WERI-Rb-1 (cell line): ENCODE measurements around the gene FOXK2.

Experiments
- DNase-seq: peaks from one replicate; pipeline ENCODE4 v3.0.0-alpha.2; 2020
- H3K27ac ChIP-seq: fragments of 250-450 bp; sonication (Bioruptor Pico); 2 replicates; pipeline ENCODE4 v1.5.1; 2020; ENCODE audit warnings: mild to moderate bottlenecking, moderate library complexity
- H3K27me3 ChIP-seq: fragments of 250-450 bp; sonication (Bioruptor Pico); 2 replicates; pipeline ENCODE4 v1.5.1; 2021; ENCODE audit warnings: mild to moderate bottlenecking, low read depth, moderate library complexity; ENCODE audit not compliant: insufficient read depth, severe bottlenecking
- H3K36me3 ChIP-seq: fragments of 250-450 bp; sonication (Bioruptor Pico); 2 replicates; pipeline ENCODE4 v1.5.1; 2020; ENCODE audit warnings: mild to moderate bottlenecking, moderate library complexity
- H3K4me3 ChIP-seq: 2 replicates; pipeline ENCODE4 v1.5.1; 2011; ENCODE audit warnings: low read depth, mild to moderate bottlenecking, control low read depth, low read length
- H3K9me3 ChIP-seq: fragments of 250-450 bp; sonication (Bioruptor Pico); 2 replicates; pipeline ENCODE4 v1.5.1; 2021; ENCODE audit warnings: mild to moderate bottlenecking, moderate library complexity; ENCODE audit not compliant: severe bottlenecking
- TF ChIP-seq, protein P1 (sequence below): IDR thresholded peaks from 2 replicates; pipeline ENCODE4 v1.5.1; 2011; ENCODE audit warnings: low read depth, mild to moderate bottlenecking, control low read depth, inconsistent platforms, low read length

Gene FOXK2

DNA sequence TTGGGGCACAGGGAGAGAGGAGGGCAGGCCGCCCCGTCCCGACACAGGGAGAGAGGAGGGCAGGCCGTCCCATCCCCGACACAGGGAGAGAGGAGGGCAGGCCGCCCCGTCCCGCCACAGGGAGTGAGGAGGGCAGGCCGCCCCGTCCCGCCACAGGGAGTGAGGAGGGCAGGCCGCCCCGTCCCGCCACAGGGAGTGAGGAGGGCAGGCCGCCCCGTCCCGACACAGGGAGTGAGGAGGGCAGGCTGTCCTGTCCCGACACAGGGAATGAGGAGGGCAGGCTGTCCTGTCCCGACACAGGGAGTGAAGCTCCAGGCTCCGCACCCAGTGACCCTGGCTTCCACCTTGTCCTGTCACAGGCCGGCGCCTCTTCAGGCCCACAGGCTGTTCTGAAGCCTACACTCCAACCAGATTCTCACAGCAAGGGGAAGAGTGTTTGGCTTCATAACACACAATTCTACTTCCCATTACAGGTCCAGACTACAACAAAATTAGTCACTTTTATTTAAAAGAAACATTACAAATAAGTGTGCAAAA is 94.6 kb downstream of the FOXK2 start:
- H3K9me3 ChIP-seq: peaks cover 3% of the 10 kb centered on the region
- no peak overlapping the region for H3K4me3 ChIP-seq
- peaks cover 57% of the 10 kb centered on the region for H3K36me3 ChIP-seq
- DNase-seq: no peak
- TF ChIP-seq, protein P1, sequence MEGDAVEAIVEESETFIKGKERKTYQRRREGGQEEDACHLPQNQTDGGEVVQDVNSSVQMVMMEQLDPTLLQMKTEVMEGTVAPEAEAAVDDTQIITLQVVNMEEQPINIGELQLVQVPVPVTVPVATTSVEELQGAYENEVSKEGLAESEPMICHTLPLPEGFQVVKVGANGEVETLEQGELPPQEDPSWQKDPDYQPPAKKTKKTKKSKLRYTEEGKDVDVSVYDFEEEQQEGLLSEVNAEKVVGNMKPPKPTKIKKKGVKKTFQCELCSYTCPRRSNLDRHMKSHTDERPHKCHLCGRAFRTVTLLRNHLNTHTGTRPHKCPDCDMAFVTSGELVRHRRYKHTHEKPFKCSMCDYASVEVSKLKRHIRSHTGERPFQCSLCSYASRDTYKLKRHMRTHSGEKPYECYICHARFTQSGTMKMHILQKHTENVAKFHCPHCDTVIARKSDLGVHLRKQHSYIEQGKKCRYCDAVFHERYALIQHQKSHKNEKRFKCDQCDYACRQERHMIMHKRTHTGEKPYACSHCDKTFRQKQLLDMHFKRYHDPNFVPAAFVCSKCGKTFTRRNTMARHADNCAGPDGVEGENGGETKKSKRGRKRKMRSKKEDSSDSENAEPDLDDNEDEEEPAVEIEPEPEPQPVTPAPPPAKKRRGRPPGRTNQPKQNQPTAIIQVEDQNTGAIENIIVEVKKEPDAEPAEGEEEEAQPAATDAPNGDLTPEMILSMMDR: no peak
- no peaks in the 10 kb centered on the region for H3K27me3 ChIP-seq
- H3K27ac ChIP-seq: no peak overlapping the region

DNA sequence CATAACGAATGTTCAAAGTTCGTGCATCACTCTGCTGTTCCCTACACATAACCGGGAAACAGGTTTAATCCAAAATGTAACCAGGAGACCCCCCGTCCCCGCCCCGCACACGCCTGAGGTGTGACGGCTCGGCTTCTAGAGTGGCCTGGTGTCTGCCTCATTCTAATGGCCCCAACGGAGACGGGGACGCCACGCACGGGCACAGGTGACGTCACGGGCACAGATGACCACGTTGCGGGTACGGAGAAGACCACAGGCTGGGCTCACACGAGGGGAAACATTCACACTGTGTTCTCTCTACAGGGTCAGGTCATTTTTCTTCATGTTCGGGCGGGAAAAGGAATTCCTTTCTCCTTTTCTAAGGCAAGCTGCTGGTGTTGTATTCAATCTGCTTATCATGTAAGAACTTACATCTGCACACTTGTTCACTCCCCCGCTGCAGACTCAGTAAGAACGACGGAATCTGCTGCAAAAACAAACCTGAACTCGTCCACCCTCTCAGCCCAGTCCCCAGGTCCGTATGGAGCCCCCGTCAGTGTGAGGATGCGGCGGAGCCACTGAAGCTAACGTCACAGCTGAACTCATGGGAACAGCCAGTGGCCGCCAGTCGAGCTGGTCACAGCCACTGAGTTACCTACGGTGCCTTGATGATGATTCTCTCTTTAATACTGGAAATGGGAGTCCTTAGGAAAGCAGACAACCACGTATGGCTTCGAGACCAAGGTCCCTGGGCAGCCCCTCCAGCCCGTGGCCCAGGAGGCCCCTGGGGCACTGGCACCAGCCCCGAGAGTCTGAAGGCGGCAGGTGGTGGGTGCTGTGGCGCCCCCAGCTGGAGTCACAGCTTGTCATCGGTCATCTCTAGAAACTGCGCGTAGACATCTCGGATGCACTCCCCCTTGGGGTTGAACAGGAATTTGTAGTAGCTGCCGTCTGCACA is 95.8 kb downstream of the FOXK2 start:
- Histone ChIP-seq H3K36me3 (peaks cover 66% of the 10 kb centered on the region), H3K27me3 (no peaks in the 10 kb centered on the region), H3K4me3 (no peak overlapping the region), H3K27ac (no peak overlapping the region), H3K9me3 (peaks cover 3% of the 10 kb centered on the region)
- TF ChIP-seq, protein P1: peak; percentile 66
- DNase-seq: peak; percentile 51

DNA sequence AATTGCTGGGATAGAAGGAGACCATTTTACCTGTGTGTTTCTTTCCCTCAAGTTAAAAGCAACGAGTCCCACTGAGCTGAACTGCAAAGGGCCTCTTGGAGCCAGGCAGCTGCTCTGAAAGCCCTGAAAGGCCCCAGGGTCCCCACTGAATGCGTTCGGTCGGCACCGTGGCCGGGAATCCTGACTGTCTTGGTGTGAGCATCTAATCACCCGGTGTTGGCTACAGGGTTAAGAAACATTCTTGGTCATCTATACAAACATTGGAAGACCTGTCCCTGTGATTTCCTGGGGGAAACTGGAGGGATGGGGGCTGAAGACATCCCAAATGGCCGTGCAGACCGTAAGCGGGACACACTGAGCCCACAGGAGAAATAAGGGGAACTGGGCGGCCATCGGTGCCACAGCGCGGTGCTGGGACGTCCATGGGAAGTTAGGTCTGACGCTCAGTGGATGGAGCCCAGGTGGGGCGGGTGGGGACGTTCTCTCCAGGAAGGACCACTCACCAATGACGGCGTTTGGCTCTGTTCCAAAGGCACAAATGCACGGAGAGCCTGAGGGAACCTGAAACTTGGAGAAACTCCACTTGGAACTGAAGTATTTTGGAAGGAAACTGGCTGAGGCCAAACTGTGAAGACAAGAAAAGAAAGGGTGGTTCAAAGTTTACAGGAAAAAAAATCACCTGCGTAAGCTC is 96.6 kb downstream of the FOXK2 start:
- Histone ChIP-seq H3K27ac (no peak overlapping the region), H3K36me3 (peaks cover 75% of the 10 kb centered on the region), H3K9me3 (peaks cover 3% of the 10 kb centered on the region), H3K4me3 (no peak overlapping the region), H3K27me3 (no peaks in the 10 kb centered on the region)
- DNase-seq: no peak
- TF ChIP-seq, protein P1: no peak

DNA sequence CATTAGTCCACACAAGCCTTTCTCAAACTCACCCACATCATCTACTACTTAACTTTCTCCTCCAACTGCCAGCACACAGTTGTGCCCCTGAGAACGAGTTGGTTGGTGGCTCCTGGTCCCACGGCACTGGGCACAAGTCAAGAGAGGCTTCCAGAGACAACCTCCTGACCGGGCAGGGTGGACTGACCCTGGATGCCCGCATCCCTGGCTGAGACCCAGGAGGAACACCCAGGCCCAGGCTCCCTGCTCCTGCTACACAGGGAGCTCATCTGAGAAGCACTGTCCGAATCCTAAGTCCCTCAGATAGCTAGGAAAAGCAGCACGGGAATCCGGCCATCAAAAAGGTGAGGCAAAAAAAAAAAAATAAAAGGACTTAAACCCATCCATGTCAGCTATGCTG is 99.7 kb downstream of the FOXK2 start:
- Histone ChIP-seq H3K27me3 (no peaks in the 10 kb centered on the region), H3K4me3 (no peak overlapping the region), H3K27ac (no peak overlapping the region), H3K9me3 (no peaks in the 10 kb centered on the region), H3K36me3 (peaks cover 93% of the 10 kb centered on the region)
- TF ChIP-seq, protein P1: no peak
- DNase-seq: no peak

DNA sequence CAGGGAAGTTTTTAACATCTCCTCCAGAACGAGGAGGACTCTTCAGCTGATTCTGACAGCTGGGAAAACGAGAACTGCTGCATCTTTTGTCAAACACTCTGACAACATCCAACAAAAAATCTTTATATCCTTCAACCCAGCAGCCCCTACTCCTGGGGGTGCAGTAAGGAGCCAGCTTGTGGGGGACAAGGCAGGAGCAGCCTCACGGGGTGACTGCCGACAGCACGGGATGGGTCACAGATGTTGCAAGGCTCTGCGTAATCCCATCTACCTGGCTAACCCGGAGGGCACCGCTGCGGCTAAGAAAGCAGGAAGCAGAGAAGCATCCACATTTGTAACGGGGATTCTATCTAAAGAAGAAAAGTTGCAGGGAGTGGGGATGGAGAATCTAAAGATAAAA is 100.1 kb downstream of the FOXK2 start:
- peaks cover 93% of the 10 kb centered on the region for H3K36me3 ChIP-seq
- H3K9me3 ChIP-seq: no peaks in the 10 kb centered on the region
- H3K27me3 ChIP-seq: no peaks in the 10 kb centered on the region
- H3K4me3 ChIP-seq: no peak overlapping the region
- TF ChIP-seq, protein P1: no peak
- H3K27ac ChIP-seq: no peak overlapping the region
- no peak for DNase-seq
